Cardiac fibroblast (primary cell): ENCODE results near the gene PIR.

Experiments used
- DNase-seq, 2 donors: peaks; one replicate each; pipeline versions ENCODE4 v3.0.0 to v3.0.0-alpha.2; 2010; ENCODE audit warnings: low read depth in 2 of 2
- H3K4me3 ChIP-seq, 2 donors: replicated peaks in 1 of 2; 1 replicate in 1 of 2; 2 replicates in 1 of 2; pipeline ENCODE4 v1.5.1; 2011; ENCODE audit warnings: low read depth in 2 of 2, low read length in 2 of 2, mild to moderate bottlenecking in 2 of 2, moderate library complexity in 1 of 2
- TF ChIP-seq, protein P1 (sequence below): IDR thresholded peaks from one replicate; pipeline ENCODE4 v1.5.1; 2011; ENCODE audit warnings: low read depth, mild to moderate bottlenecking, low read length, inconsistent platforms

PIR gene

GRCh38 chrX:15496824-15497223, 3.7 kb upstream of the PIR start:
- DNase-seq, result no peak
- H3K4me3 ChIP-seq, result no peak overlapping the region

GRCh38 chrX:15495801-15496200, 2.7 kb upstream of the PIR start:
- no peak for DNase-seq
- TF ChIP-seq, protein P1, sequence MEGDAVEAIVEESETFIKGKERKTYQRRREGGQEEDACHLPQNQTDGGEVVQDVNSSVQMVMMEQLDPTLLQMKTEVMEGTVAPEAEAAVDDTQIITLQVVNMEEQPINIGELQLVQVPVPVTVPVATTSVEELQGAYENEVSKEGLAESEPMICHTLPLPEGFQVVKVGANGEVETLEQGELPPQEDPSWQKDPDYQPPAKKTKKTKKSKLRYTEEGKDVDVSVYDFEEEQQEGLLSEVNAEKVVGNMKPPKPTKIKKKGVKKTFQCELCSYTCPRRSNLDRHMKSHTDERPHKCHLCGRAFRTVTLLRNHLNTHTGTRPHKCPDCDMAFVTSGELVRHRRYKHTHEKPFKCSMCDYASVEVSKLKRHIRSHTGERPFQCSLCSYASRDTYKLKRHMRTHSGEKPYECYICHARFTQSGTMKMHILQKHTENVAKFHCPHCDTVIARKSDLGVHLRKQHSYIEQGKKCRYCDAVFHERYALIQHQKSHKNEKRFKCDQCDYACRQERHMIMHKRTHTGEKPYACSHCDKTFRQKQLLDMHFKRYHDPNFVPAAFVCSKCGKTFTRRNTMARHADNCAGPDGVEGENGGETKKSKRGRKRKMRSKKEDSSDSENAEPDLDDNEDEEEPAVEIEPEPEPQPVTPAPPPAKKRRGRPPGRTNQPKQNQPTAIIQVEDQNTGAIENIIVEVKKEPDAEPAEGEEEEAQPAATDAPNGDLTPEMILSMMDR, result no peak

More at GRCh38 chrX:15496824-15497223, 3.7 kb upstream of the PIR start:
- TF ChIP-seq, protein P1, result no peak

GRCh38 chrX:15492469-15492868, 664 bp downstream of the PIR start:
- no peak for DNase-seq
- TF ChIP-seq, protein P1, result no peak
- H3K4me3 ChIP-seq, result peak overlapping the region; percentile 47 to 61

More at GRCh38 chrX:15495801-15496200, 2.7 kb upstream of the PIR start:
- no peak overlapping the region for H3K4me3 ChIP-seq

DNA sequence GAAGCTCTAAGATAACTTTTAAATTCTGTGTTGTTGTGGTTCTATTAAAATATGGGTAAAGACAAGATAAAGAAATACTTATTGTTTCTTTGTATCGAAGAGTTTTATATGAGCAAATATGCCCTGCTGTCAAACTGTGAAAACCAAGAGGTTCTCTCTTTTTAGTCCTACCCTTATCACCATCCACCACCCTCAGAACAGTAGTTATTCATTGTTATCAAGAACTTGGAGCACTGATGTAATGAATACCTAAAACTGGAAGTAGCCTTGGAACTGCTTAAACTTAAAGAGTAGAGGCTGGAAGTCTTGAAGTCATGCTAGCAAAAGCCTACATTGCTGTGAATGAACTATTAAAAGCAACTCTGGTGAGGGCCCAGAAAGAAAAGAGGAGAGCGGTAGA, 9.2 kb downstream of the PIR start:
- no peak for DNase-seq
- no peak overlapping the region for H3K4me3 ChIP-seq
- TF ChIP-seq, protein P1, result no peak

DNA sequence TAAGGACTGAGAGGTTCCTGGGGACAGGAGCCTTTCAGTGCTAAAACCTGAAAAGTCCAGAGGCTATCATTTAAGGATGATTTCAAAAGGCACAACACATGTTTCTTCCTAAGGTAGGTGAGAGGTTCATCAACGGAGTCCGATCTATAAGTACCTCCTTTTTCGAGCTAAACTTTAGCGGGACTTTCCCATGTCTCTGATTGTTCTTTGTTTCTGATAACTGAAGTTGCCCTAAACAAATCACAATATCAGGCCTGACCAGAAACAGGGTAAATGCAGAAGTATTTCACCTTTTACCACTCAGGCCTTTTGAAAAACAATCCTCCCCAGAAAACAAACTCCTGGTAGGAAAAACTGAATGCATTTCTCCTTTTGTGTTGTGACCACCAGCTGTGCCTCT, 17.6 kb downstream of the PIR start:
- no peak overlapping the region for H3K4me3 ChIP-seq
- TF ChIP-seq, protein P1, result no peak
- DNase-seq, result no peak

- no peak overlapping the region for H3K4me3 ChIP-seq
- DNase-seq, result peak; percentile 27 to 40
- TF ChIP-seq, protein P1, result no peak
Measured at GRCh38 chrX:15475021-15475420, 18.1 kb downstream of the PIR start.

GRCh38 chrX:15474028-15474427, 19.1 kb downstream of the PIR start:
- no peak overlapping the region for H3K4me3 ChIP-seq
- TF ChIP-seq, protein P1, result no peak
- DNase-seq, result no peak
